ENCODE data around the gene PIP4K2A. TPM values are rescaled to one million over a fixed set of nuclear protein-coding genes. Genes with fewer than 3 reads are reported as not detected.

Gene PIP4K2A
- total and polyA plus RNA-seq, 2 donors = 23.8 to 60.4 TPM

DNA sequence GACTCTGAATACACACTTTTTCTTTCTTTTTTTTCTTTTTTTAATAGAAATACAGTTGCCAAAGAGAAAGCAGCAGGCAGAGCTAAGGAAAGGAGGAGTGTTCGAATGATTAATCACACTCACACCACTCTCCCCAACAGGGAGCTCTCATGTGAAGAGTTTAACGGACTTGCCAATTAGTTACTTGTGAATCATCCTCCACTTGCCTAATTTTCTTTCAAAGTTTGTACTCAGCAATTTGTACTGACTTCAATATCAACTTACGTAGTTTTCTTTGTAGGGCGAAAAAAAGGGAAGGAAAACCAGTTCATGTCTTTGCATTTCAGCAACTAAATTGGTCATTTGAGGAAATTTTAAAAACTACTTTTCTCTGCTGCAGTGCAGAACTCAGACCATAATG, 109.2 kb downstream of the PIP4K2A start:
- no peak for DNase-seq (ENCODE audit: low read depth in 6 of 9, low spot score in 9 of 9)
- H3K27ac ChIP-seq (ENCODE audit: low read depth in 1 of 2, low read length in 1 of 2) = no peak overlapping the region
- no peak overlapping the region for H3K4me3 ChIP-seq (ENCODE audit: low read length in 2 of 2)
- peaks cover 11 to 23% of the 10 kb centered on the region in 2 donors for H3K4me1 ChIP-seq (ENCODE audit: control insufficient read depth in 2 of 2, insufficient read depth in 2 of 2, low read length in 2 of 2)
- H3K36me3 ChIP-seq (ENCODE audit: control insufficient read depth in 2 of 2, insufficient read depth in 2 of 2, low read length in 1 of 2) = peaks cover 20 to 39% of the 10 kb centered on the region in 2 donors
- WGBS = 79% methylated on average over 4 of the region's 4 CpGs
- no peaks in the 10 kb centered on the region for H3K9me3 ChIP-seq (ENCODE audit: control insufficient read depth in 2 of 2, insufficient read depth in 1 of 2, low read length in 1 of 2)
- H3K27me3 ChIP-seq (ENCODE audit: control insufficient read depth in 2 of 2, insufficient read depth in 1 of 2, low read length in 1 of 2) = no peaks in the 10 kb centered on the region

DNA sequence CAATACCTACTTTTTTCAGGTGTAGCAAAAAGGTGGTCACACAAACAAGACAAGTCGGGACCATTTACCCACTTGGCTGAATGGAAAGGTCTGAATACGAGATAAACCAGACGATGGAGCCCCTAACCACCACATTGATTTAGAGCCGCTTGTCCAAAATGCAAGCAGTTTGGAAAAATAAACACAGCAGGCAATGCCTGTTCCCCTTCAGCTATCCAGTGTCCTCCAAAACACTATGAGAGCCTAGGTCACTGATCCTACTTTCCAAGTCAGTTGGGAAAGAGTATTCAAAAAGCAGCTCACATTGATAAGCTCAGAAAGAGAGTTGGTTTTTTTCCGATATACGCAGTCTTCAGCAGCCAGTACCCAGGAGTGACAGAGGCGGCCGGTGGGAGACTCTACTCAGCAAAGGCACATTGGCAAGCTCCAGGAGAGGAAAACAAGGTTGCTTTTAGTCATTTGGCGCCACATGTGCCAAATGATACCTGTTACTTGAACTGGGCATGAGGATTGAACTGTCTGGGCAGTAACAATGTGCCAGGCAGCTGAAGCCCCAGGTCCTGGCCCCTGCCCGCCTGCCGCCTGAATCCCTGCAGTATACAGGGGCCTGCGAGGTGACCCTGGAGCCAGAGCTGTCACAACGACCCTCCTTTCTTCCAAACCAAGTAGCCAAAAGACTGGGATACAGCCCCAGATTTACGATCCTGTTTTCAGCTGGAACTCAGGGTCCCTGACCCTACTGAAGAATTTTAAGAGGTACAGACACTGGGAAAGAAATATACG, 109.8 kb downstream of the PIP4K2A start:
- 93% methylated on average over 15 of the region's 15 CpGs for WGBS
- no peaks in the 10 kb centered on the region for H3K27me3 ChIP-seq (ENCODE audit: control insufficient read depth in 2 of 2, insufficient read depth in 1 of 2, low read length in 1 of 2)
- no peak overlapping the region for H3K27ac ChIP-seq (ENCODE audit: low read depth in 1 of 2, low read length in 1 of 2)
- no peak overlapping the region for H3K4me3 ChIP-seq (ENCODE audit: low read length in 2 of 2)
- H3K9me3 ChIP-seq (ENCODE audit: control insufficient read depth in 2 of 2, insufficient read depth in 1 of 2, low read length in 1 of 2) = no peaks in the 10 kb centered on the region
- H3K4me1 ChIP-seq (ENCODE audit: control insufficient read depth in 2 of 2, insufficient read depth in 2 of 2, low read length in 2 of 2) = peaks cover 11 to 24% of the 10 kb centered on the region in 2 donors
- DNase-seq (ENCODE audit: low read depth in 6 of 9, low spot score in 9 of 9) = no peak
- peaks cover 21 to 43% of the 10 kb centered on the region in 2 donors for H3K36me3 ChIP-seq (ENCODE audit: control insufficient read depth in 2 of 2, insufficient read depth in 2 of 2, low read length in 1 of 2)

DNA sequence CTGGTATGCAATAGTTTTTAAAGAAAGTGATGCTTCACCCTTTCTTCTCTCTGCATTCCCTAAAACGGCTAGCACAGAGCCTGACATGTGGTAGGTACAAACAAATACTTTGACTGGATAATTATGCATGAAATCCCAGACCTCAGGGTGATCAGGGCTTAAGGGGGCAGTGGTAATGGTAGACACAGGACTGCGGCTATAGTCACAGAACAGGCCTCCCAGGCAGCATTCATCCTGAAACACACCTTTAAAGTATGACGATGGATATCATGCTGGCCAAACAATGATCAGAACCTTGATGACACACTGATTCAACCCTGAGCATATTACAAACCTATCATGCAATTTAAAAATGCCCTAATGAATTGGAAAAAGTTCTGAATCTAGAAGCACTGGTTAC, 110.8 kb downstream of the PIP4K2A start:
- Histone ChIP-seq H3K27ac (ENCODE audit: low read depth in 1 of 2, low read length in 1 of 2) (no peak overlapping the region), H3K4me3 (ENCODE audit: low read length in 2 of 2) (no peak overlapping the region), H3K4me1 (ENCODE audit: control insufficient read depth in 2 of 2, insufficient read depth in 2 of 2, low read length in 2 of 2) (peaks cover 11 to 24% of the 10 kb centered on the region in 2 donors), H3K36me3 (ENCODE audit: control insufficient read depth in 2 of 2, insufficient read depth in 2 of 2, low read length in 1 of 2) (peaks cover 21 to 37% of the 10 kb centered on the region in 2 donors), H3K27me3 (ENCODE audit: control insufficient read depth in 2 of 2, insufficient read depth in 1 of 2, low read length in 1 of 2) (no peaks in the 10 kb centered on the region), H3K9me3 (ENCODE audit: control insufficient read depth in 2 of 2, insufficient read depth in 1 of 2, low read length in 1 of 2) (no peaks in the 10 kb centered on the region)
- DNase-seq (ENCODE audit: low read depth in 6 of 9, low spot score in 9 of 9) = no peak
- WGBS = 99% methylated on average over 3 of the region's 3 CpGs

DNA sequence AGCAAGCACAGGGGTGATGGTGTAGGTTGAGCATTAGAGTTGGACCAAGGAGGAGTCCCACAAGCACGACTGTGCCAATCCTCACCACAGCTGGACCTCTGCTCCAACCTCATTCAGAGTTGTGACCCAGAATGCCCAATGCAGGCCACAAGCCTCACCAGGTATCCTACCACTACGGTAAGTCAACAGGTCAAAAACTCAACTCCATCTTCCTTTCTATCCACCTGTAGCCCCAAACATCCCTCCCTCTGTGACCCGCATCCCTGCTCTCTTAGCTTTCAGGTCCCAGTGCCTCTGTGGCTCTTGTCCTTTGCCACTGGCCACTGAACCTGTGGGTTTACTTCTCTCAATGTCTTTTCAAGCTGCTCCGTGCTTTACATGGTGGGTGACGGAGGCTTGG, 112.8 kb downstream of the PIP4K2A start:
- Histone ChIP-seq H3K9me3 (ENCODE audit: control insufficient read depth in 2 of 2, insufficient read depth in 1 of 2, low read length in 1 of 2) (no peaks in the 10 kb centered on the region), H3K27ac (ENCODE audit: low read depth in 1 of 2, low read length in 1 of 2) (no peak overlapping the region), H3K4me3 (ENCODE audit: low read length in 2 of 2) (no peak overlapping the region), H3K36me3 (ENCODE audit: control insufficient read depth in 2 of 2, insufficient read depth in 2 of 2, low read length in 1 of 2) (peaks cover 11 to 22% of the 10 kb centered on the region in 2 donors), H3K4me1 (ENCODE audit: control insufficient read depth in 2 of 2, insufficient read depth in 2 of 2, low read length in 2 of 2) (peaks cover 11 to 34% of the 10 kb centered on the region in 2 donors), H3K27me3 (ENCODE audit: control insufficient read depth in 2 of 2, insufficient read depth in 1 of 2, low read length in 1 of 2) (no peaks in the 10 kb centered on the region)
- WGBS = 95% methylated on average over 5 of the region's 5 CpGs
- no peak for DNase-seq (ENCODE audit: low read depth in 6 of 9, low spot score in 9 of 9)

DNA sequence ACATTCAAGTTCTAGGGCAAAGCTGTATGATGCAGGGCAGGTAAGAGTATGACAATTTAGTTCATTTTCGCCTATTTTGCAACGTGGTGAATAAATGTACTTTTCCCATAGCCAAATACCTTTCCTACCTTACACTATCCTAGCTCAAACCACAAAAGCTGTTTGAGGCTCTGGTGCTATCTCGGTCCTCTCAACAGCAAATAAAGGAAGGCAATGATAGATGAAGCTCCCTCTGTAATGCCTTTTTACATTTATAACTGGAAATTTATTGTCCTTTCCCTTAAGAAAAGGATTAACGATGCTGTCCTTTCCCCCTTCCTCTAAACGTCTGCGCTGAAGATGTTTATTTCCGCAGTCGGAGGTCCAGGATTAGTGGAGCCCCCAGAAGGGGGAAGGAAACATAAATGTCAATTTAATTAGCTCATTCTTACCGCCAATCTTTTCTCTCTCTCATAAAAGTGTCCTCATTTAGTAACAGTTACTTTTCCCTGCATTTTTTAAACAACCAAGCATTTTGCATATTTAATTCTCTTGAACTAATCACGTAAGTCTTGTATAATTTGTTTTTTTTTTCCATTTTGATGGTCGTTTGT, 114.6 kb downstream of the PIP4K2A start:
- Histone ChIP-seq H3K4me1 (ENCODE audit: control insufficient read depth in 2 of 2, insufficient read depth in 2 of 2, low read length in 2 of 2) (peaks cover 8 to 31% of the 10 kb centered on the region in 2 donors), H3K9me3 (ENCODE audit: control insufficient read depth in 2 of 2, insufficient read depth in 1 of 2, low read length in 1 of 2) (no peaks in the 10 kb centered on the region), H3K27ac (ENCODE audit: low read depth in 1 of 2, low read length in 1 of 2) (no peak overlapping the region), H3K27me3 (ENCODE audit: control insufficient read depth in 2 of 2, insufficient read depth in 1 of 2, low read length in 1 of 2) (no peaks in the 10 kb centered on the region), H3K4me3 (ENCODE audit: low read length in 2 of 2) (no peak overlapping the region), H3K36me3 (ENCODE audit: control insufficient read depth in 2 of 2, insufficient read depth in 2 of 2, low read length in 1 of 2) (peaks cover 10 to 17% of the 10 kb centered on the region in 2 donors)
- no peak for DNase-seq (ENCODE audit: low read depth in 6 of 9, low spot score in 9 of 9)
- WGBS = 95% methylated on average over 11 of the region's 11 CpGs

DNA sequence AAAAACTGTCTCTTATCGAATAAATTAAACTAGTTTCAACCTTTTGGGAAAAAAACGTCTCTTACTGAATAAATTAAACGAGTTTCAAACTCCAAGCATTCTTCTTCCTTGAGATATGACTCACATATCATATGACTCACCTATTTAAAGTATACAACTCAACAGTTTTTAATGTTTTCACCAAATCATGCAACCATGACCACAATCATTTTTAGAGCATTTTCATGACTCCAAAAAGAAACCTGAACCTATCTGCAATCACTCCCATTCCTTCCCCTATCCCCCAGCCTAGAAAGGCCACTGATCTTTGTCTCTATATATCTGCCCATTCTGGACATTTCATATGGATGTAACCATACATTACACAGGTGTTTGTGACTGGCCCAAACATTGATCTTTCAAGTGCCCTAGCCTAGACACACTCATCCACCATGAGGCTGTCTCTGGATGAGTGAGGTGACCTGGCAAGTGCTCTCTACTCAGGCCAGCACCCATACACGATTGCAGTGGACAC, 115.3 kb downstream of the PIP4K2A start:
- Histone ChIP-seq H3K9me3 (ENCODE audit: control insufficient read depth in 2 of 2, insufficient read depth in 1 of 2, low read length in 1 of 2) (no peaks in the 10 kb centered on the region), H3K27me3 (ENCODE audit: control insufficient read depth in 2 of 2, insufficient read depth in 1 of 2, low read length in 1 of 2) (no peaks in the 10 kb centered on the region), H3K27ac (ENCODE audit: low read depth in 1 of 2, low read length in 1 of 2) (no peak overlapping the region), H3K4me1 (ENCODE audit: control insufficient read depth in 2 of 2, insufficient read depth in 2 of 2, low read length in 2 of 2) (peaks cover 8 to 31% of the 10 kb centered on the region in 2 donors), H3K4me3 (ENCODE audit: low read length in 2 of 2) (no peak overlapping the region), H3K36me3 (ENCODE audit: control insufficient read depth in 2 of 2, insufficient read depth in 2 of 2, low read length in 1 of 2) (peaks cover 8 to 15% of the 10 kb centered on the region in 2 donors)
- whole genome bisulfite sequencing = 90% methylated on average over 4 of the region's 4 CpGs
- no peak for DNase-seq (ENCODE audit: low read depth in 6 of 9, low spot score in 9 of 9)

DNA sequence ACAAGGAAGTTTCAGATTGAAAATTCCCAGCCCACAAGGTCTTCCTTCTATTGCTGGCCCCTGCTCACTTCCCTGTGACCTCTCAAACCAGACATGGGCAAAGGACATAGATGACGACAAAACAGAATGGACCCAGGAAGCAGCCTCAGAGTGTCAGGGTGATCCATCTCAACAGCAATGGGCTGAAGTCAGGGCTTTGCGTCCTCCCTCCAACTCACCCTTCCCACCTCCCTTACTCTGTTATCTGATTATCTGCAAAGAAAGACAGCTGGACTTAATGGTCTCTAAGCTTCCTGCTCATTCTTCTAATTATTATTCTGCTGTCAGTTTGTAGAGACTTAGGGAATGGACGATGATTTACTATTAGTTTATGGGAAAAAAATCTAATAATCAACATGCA, 115.9 kb downstream of the PIP4K2A start:
- H3K27ac ChIP-seq (ENCODE audit: low read depth in 1 of 2, low read length in 1 of 2) = no peak overlapping the region
- WGBS = 96% methylated on average over 3 of the region's 3 CpGs
- no peak for DNase-seq (ENCODE audit: low read depth in 6 of 9, low spot score in 9 of 9)

DNA sequence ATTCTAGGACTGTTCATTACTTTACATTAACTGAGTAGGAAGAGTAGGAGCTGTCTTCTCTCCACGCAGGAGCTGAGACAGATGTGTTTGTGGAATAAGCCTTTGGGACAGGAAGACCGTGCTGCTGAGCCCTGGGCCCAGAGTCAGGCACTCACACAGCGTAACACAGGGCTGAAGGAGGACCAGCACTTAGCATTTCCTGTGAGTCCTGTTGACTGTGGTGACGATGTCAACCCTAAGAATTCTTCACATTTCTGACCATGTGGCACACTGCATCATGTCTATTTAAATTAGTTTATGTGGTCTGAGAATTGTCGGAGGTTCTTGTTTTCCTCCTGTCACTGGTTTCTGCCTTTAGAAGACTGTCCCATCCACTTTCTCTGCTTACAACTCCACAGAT, 117.2 kb downstream of the PIP4K2A start:
- no peak for DNase-seq (ENCODE audit: low read depth in 6 of 9, low spot score in 9 of 9)
- 88% methylated on average over 5 of the region's 5 CpGs for WGBS
- Histone ChIP-seq H3K4me1 (ENCODE audit: control insufficient read depth in 2 of 2, insufficient read depth in 2 of 2, low read length in 2 of 2) (peaks cover 8 to 31% of the 10 kb centered on the region in 2 donors), H3K27me3 (ENCODE audit: control insufficient read depth in 2 of 2, insufficient read depth in 1 of 2, low read length in 1 of 2) (no peaks in the 10 kb centered on the region), H3K4me3 (ENCODE audit: low read length in 2 of 2) (no peak overlapping the region), H3K9me3 (ENCODE audit: control insufficient read depth in 2 of 2, insufficient read depth in 1 of 2, low read length in 1 of 2) (no peaks in the 10 kb centered on the region), H3K27ac (ENCODE audit: low read depth in 1 of 2, low read length in 1 of 2) (peak overlapping the region in 1 of 2 donors; percentile 0), H3K36me3 (ENCODE audit: control insufficient read depth in 2 of 2, insufficient read depth in 2 of 2, low read length in 1 of 2) (peaks cover 5 to 19% of the 10 kb centered on the region in 2 donors)

More for the DNA sequence above, 115.9 kb downstream of the PIP4K2A start:
- Histone ChIP-seq H3K4me1 (ENCODE audit: control insufficient read depth in 2 of 2, insufficient read depth in 2 of 2, low read length in 2 of 2) (peaks cover 8 to 31% of the 10 kb centered on the region in 2 donors), H3K36me3 (ENCODE audit: control insufficient read depth in 2 of 2, insufficient read depth in 2 of 2, low read length in 1 of 2) (peaks cover 8 to 12% of the 10 kb centered on the region in 2 donors), H3K27me3 (ENCODE audit: control insufficient read depth in 2 of 2, insufficient read depth in 1 of 2, low read length in 1 of 2) (no peaks in the 10 kb centered on the region), H3K4me3 (ENCODE audit: low read length in 2 of 2) (no peak overlapping the region), H3K9me3 (ENCODE audit: control insufficient read depth in 2 of 2, insufficient read depth in 1 of 2, low read length in 1 of 2) (no peaks in the 10 kb centered on the region)

DNA sequence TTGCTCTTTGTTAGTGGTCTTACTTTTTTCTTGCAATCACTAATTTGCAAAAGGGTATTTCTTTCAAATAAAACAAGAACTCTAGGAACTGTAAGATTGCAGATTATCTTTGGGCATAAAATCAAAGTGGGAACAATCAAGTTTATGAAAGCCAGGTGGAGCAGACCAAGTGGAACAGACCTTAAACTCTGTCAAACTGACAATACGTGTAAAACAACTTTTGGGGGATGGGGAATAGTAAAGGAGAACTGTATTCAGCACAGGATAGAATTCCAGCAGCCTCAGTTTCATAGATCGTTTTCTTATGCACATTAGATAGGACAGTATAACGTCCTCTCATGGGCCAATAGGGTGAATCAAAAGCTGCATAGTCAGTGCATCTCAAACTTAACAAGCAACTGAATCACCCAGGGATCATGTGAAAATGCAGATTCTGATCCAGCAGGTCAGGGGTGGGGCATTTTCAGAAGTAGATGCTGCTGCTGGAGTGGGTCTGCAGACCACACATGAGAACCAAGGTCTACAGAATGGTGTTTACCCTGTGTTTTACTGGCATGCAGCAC, 120.7 kb downstream of the PIP4K2A start:
- Histone ChIP-seq H3K27ac (ENCODE audit: low read depth in 1 of 2, low read length in 1 of 2) (no peak overlapping the region), H3K9me3 (ENCODE audit: control insufficient read depth in 2 of 2, insufficient read depth in 1 of 2, low read length in 1 of 2) (no peaks in the 10 kb centered on the region), H3K36me3 (ENCODE audit: control insufficient read depth in 2 of 2, insufficient read depth in 2 of 2, low read length in 1 of 2) (peaks cover 7 to 32% of the 10 kb centered on the region in 2 donors), H3K4me3 (ENCODE audit: low read length in 2 of 2) (no peak overlapping the region), H3K4me1 (ENCODE audit: control insufficient read depth in 2 of 2, insufficient read depth in 2 of 2, low read length in 2 of 2) (peaks cover 0 to 13% of the 10 kb centered on the region in 2 donors), H3K27me3 (ENCODE audit: control insufficient read depth in 2 of 2, insufficient read depth in 1 of 2, low read length in 1 of 2) (no peaks in the 10 kb centered on the region)
- DNase-seq (ENCODE audit: low read depth in 6 of 9, low spot score in 9 of 9) = no peak
- 91% methylated on average over 3 of the region's 3 CpGs for WGBS
